Erythroblast (primary cell): ENCODE measurements around the gene JMJD6.

Experiments used
- GATA1 ChIP-seq: IDR thresholded peaks from 2 replicates; pipeline ENCODE4 v1.6.1; 2011; ENCODE audit warnings: low read depth, mild to moderate bottlenecking, control low read depth, low read length, moderate library complexity
- POLR2A ChIP-seq: IDR thresholded peaks from 2 replicates; pipeline ENCODE4 v1.6.1; 2011; ENCODE audit warnings: mild to moderate bottlenecking, low read length

DNA sequence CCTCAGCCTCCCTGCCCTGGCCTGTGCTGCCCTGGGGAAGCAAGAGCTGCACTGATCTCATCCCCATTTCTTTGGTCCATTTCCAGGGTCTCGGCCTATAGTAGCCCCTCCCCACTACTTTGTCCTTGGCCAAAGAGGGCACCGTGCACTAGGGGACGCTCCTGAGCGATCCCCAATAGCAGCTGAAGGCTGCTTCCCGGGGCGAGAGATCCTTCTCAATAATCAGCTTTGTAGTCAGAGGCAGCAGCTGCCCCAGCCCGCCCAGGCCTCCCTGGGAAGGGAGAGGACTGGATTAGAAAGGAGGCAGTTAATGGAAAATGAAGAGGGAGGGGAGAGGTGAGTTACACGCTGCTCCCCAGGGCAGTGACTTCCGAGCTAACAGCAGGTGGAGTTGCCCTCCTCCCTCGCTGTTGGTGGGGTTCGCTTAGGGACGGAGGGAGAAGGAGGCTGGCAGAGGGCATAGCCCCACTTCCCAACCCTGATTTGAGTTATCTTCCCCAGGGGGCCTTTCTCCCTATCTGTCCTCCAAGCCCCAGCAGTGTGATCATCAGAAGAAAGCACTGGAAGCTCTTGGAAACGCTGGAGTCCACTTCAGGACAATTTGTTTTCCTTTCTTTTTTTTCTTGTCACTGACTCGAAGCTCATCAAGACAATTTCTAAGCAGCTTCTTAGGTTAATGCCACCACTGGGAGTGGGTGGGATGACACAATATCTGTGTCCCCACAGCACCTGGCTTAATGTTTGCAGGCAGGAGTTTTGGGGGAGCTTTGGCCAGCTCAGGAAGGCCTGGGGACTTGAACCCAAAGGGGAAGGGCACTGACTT lies 18.2 kb downstream of the JMJD6 start:
- no peak for TF ChIP-seq POLR2A
- TF ChIP-seq GATA1 = no peak
